SJSA1 (cell line): ENCODE data around the gene YBX2. TPM values are rescaled to one million over a fixed set of nuclear protein-coding genes. Genes with fewer than 3 reads are reported as not detected.
A peak's percentile ranks its signal among the peaks of the same experiment; 100 is the strongest.
"Not testable (repeated sequence)": the region's sequence is repeated elsewhere in the genome, so short reads cannot be mapped to it uniquely, and the experiment has no call there.

ENCODE experiments used
- DNase-seq, 2 experiments: peaks; one replicate each; pipeline ENCODE4 v3.0.0-alpha.2; 2015 to 2020; ENCODE audit warnings: low spot score in 2 of 2, low read depth in 1 of 2
- H3K27ac ChIP-seq: fragments of 250-450 bp; sonication (Bioruptor Pico); 2 replicates; pipeline ENCODE4 v1.5.1; 2020; ENCODE audit warnings: mild to moderate bottlenecking, moderate library complexity
- H3K27me3 ChIP-seq: fragments of 250-450 bp; sonication (Bioruptor Pico); replicated peaks from 2 replicates; pipeline ENCODE4 v1.5.1; 2020; ENCODE audit warnings: mild to moderate bottlenecking, moderate library complexity
- H3K36me3 ChIP-seq: fragments of 250-450 bp; sonication (Bioruptor Pico); 2 replicates; pipeline ENCODE4 v1.5.1; 2020; ENCODE audit warnings: mild to moderate bottlenecking
- H3K4me1 ChIP-seq: fragments of 250-450 bp; sonication (Bioruptor Pico); replicated peaks from 2 replicates; pipeline ENCODE4 v1.6.1; 2021; ENCODE audit warnings: mild to moderate bottlenecking
- H3K4me3 ChIP-seq: fragments of 250-450 bp; sonication (Bioruptor Pico); 2 replicates; pipeline ENCODE4 v1.5.1; 2020; ENCODE audit warnings: mild to moderate bottlenecking
- H3K9me3 ChIP-seq: fragments of 250-450 bp; sonication (Bioruptor Pico); replicated peaks from 2 replicates; pipeline ENCODE4 v1.5.1; 2020; ENCODE audit warnings: mild to moderate bottlenecking
- total RNA-seq: library from RNA; depleted of rRNA; stranded (reverse); fragments of >200 nt; shearing (Covaris generic); gene quantifications from 2 replicates; pipeline ENCODE4 v1.2.3, GENCODE V29; 2014; rRNA removed

YBX2 gene
- total RNA-seq, 1 experiment from 2014 or later, result not detected

GRCh38 chr17:7246779-7247178, 47.7 kb downstream of the YBX2 start:
- H3K27ac ChIP-seq, result no peak overlapping the region
- peaks cover 16% of the 10 kb centered on the region for H3K4me1 ChIP-seq
- H3K4me3 ChIP-seq, result no peak overlapping the region
- no peaks in the 10 kb centered on the region for H3K27me3 ChIP-seq
- H3K9me3 ChIP-seq, result no peaks in the 10 kb centered on the region
- DNase-seq, result no peak
- peaks cover 37% of the 10 kb centered on the region for H3K36me3 ChIP-seq

- H3K27me3 ChIP-seq, H3K4me3 ChIP-seq, H3K27ac ChIP-seq, DNase-seq, H3K9me3 ChIP-seq: not testable (repeated sequence)
- peaks cover 52% of the 10 kb centered on the region for H3K36me3 ChIP-seq
- H3K4me1 ChIP-seq, result peaks cover 17% of the 10 kb centered on the region
These were observed 50.6 kb downstream of the YBX2 start for GRCh38 chr17:7243838-7244237.

- Histone ChIP-seq H3K27me3 (no peaks in the 10 kb centered on the region), H3K4me3 (peak overlapping the region; percentile 64), H3K27ac (peak overlapping the region; percentile 75; the same call in 1 of the 2 replicates), H3K9me3 (no peaks in the 10 kb centered on the region), H3K4me1 (peaks cover 17% of the 10 kb centered on the region), H3K36me3 (peaks cover 49% of the 10 kb centered on the region)
- no peak for DNase-seq
These were observed 51.0 kb downstream of the YBX2 start for GRCh38 chr17:7243453-7243729.

- Histone ChIP-seq H3K36me3 (peaks cover 49% of the 10 kb centered on the region), H3K4me1 (peaks cover 17% of the 10 kb centered on the region), H3K27me3 (no peaks in the 10 kb centered on the region), H3K4me3 (peak overlapping the region; percentile 64), H3K9me3 (no peaks in the 10 kb centered on the region), H3K27ac (peak overlapping the region; percentile 75)
- DNase-seq, result peak; percentile 92 to 98
These were observed 51.6 kb downstream of the YBX2 start for GRCh38 chr17:7242717-7243452.

GRCh38 chr17:7241783-7242716, 52.4 kb downstream of the YBX2 start, which contains the start of gene GABARAP:
Gene GABARAP, minus strand, starts transcription at chr17:7242449. Its CDS starts 119 bp downstream, at chr17:7242330.
- Histone ChIP-seq H3K4me3 (peak within 1 kb of the TSS; percentile 64), H3K4me1 (peaks cover 22% of the 10 kb centered on the region), H3K9me3 (no peaks in the 10 kb centered on the region), H3K27me3 (no peaks in the 10 kb centered on the region), H3K27ac (peak within 1 kb of the TSS; percentile 75), H3K36me3 (peaks cover 54% of the 10 kb centered on the region)
- DNase-seq, result peak; percentile 89 to 95

- no peaks in the 10 kb centered on the region for H3K27me3 ChIP-seq
- no peak for DNase-seq
These were observed 53.2 kb downstream of the YBX2 start for GRCh38 chr17:7241090-7241733.

GRCh38 chr17:7240375-7240774, 54.1 kb downstream of the YBX2 start:
- DNase-seq, result no peak
- peaks cover 22% of the 10 kb centered on the region for H3K4me1 ChIP-seq
- H3K27me3 ChIP-seq, result no peaks in the 10 kb centered on the region
- H3K36me3 ChIP-seq, result peaks cover 55% of the 10 kb centered on the region
- no peak overlapping the region for H3K4me3 ChIP-seq
- no peaks in the 10 kb centered on the region for H3K9me3 ChIP-seq
- no peak overlapping the region for H3K27ac ChIP-seq

More at GRCh38 chr17:7241090-7241733, 53.2 kb downstream of the YBX2 start:
- H3K27ac ChIP-seq, result no peak overlapping the region; the same call in 1 of the 2 replicates
- H3K36me3 ChIP-seq, result peaks cover 54% of the 10 kb centered on the region
- no peaks in the 10 kb centered on the region for H3K9me3 ChIP-seq
- H3K4me3 ChIP-seq, result peak overlapping the region; percentile 64
- H3K4me1 ChIP-seq, result peaks cover 22% of the 10 kb centered on the region

- DNase-seq, result peak; percentile 99 to 100
- H3K9me3 ChIP-seq, result no peaks in the 10 kb centered on the region
- H3K36me3 ChIP-seq, result peaks cover 58% of the 10 kb centered on the region
- peaks cover 29% of the 10 kb centered on the region for H3K4me1 ChIP-seq
- no peaks in the 10 kb centered on the region for H3K27me3 ChIP-seq
- H3K4me3 ChIP-seq, result peak within 1 kb of the TSS; percentile 60
- no peak within 1 kb of the TSS for H3K27ac ChIP-seq
These were observed 55.1 kb downstream of the YBX2 start, which contains the start of gene PHF23 for GRCh38 chr17:7239091-7240027. Gene PHF23, minus strand, starts transcription at chr17:7239457. Its CDS starts 178 bp downstream, at chr17:7239279.

GRCh38 chr17:7238420-7239090, 55.9 kb downstream of the YBX2 start:
- Histone ChIP-seq H3K27me3 (no peaks in the 10 kb centered on the region), H3K4me3 (peak overlapping the region; percentile 60)

More at GRCh38 chr17:7238420-7239090, 55.9 kb downstream of the YBX2 start:
- Histone ChIP-seq H3K9me3 (no peaks in the 10 kb centered on the region), H3K4me1 (peaks cover 30% of the 10 kb centered on the region), H3K27ac (no peak overlapping the region), H3K36me3 (peaks cover 56% of the 10 kb centered on the region)
- no peak for DNase-seq

Other genes starting within 250 kb of the YBX2 start
- gene CLEC10A, start 214.4 kb downstream of the YBX2 start, total RNA-seq, result not detected in 2 replicates
- gene ASGR2, start 179.8 kb downstream of the YBX2 start, total RNA-seq, result not detected in 2 replicates
- 0.16 TPM in 1 of 2 replicates, not detected in the other for gene ASGR1, start 115.3 kb downstream of the YBX2 start, total RNA-seq
- gene DLG4, start 74.8 kb downstream of the YBX2 start, total RNA-seq, result 8.9 and 9.3 TPM in 2 replicates
- gene ACADVL, start 74.7 kb downstream of the YBX2 start, total RNA-seq, result 205 and 227 TPM in 2 replicates
- gene DVL2, start 60.1 kb downstream of the YBX2 start, total RNA-seq, result 30.6 and 45.3 TPM in 2 replicates
- 27.5 and 30.3 TPM in 2 replicates for gene PHF23, start 55.2 kb downstream of the YBX2 start, total RNA-seq
- gene GABARAP, start 52.2 kb downstream of the YBX2 start, total RNA-seq, result 139 and 146 TPM in 2 replicates
- 15.5 and 21.8 TPM in 2 replicates for gene CTDNEP1, start 42.9 kb downstream of the YBX2 start, total RNA-seq
- gene ELP5, start 42.4 kb downstream of the YBX2 start, total RNA-seq, result 37.2 and 52.4 TPM in 2 replicates
- gene CLDN7, start 32.2 kb downstream of the YBX2 start, total RNA-seq, result not detected in 2 replicates
- 0.32 TPM in 1 of 2 replicates, not detected in the other for gene SLC2A4, start 12.9 kb downstream of the YBX2 start, total RNA-seq
- 342 and 632 TPM in 2 replicates for gene EIF5A, start 13.0 kb upstream of the YBX2 start, total RNA-seq
- gene GPS2, start 20.7 kb upstream of the YBX2 start, total RNA-seq, result 86.3 and 112 TPM in 2 replicates
- gene NEURL4, start 34.7 kb upstream of the YBX2 start, total RNA-seq, result 8.1 and 13.8 TPM in 2 replicates
- gene ACAP1, start 41.9 kb upstream of the YBX2 start, total RNA-seq, result not detected in 2 replicates
- gene KCTD11, start 57.5 kb upstream of the YBX2 start, total RNA-seq, result 5.4 and 7.0 TPM in 2 replicates
- not detected in 2 replicates for gene TMEM95, start 60.5 kb upstream of the YBX2 start, total RNA-seq
- gene TNK1, start 86.5 kb upstream of the YBX2 start, total RNA-seq, result not detected in 2 replicates
- gene PLSCR3, start 99.9 kb upstream of the YBX2 start, total RNA-seq, result 13.3 and 14.2 TPM in 2 replicates
- 24.7 and 28.8 TPM in 2 replicates for gene TMEM256, start 109.5 kb upstream of the YBX2 start, total RNA-seq
- 2.2 and 3.9 TPM in 2 replicates for gene NLGN2, start 113.2 kb upstream of the YBX2 start, total RNA-seq
- gene SPEM1, start 125.7 kb upstream of the YBX2 start, total RNA-seq, result not detected in 2 replicates
- not detected in 2 replicates for gene SPEM2, start 131.0 kb upstream of the YBX2 start, total RNA-seq
- gene SPEM3, start 134.2 kb upstream of the YBX2 start, total RNA-seq, result not detected in 2 replicates
- gene TMEM102, start 140.8 kb upstream of the YBX2 start, total RNA-seq, result 0.45 TPM in 1 of 2 replicates, not detected in the other
- not detected in 2 replicates for gene FGF11, start 144.9 kb upstream of the YBX2 start, total RNA-seq
- gene CHRNB1, start 150.4 kb upstream of the YBX2 start, total RNA-seq, result 3.9 and 14.7 TPM in 2 replicates
- 13.8 and 19.9 TPM in 2 replicates for gene ZBTB4, start 185.0 kb upstream of the YBX2 start, total RNA-seq
- gene SLC35G6, start 186.8 kb upstream of the YBX2 start, total RNA-seq, result not detected in 2 replicates
- 17.5 and 29.3 TPM in 2 replicates for gene POLR2A, start 189.7 kb upstream of the YBX2 start, total RNA-seq